ENCODE results near the gene MAPK11.

MAPK11 gene

GRCh38 chr22:50269970-50270665, at the start of gene MAPK11:
TSS of gene MAPK11 (minus strand) at chr22:50270380. CDS start at chr22:50270292, 88 bp downstream.
- TF ChIP-seq CTCF (IDR thresholded peaks at IDR 0.05; ENCODE audit: low read depth, low read length), result no peak
- DNase-seq (ENCODE audit: extremely low read depth, low read depth), result no peak

GRCh38 chr22:50319503-50319951, 49.3 kb upstream of the MAPK11 start:
- no peak for TF ChIP-seq CTCF (IDR thresholded peaks at IDR 0.05; ENCODE audit: low read depth, low read length)
- DNase-seq (ENCODE audit: extremely low read depth, low read depth), result no peak

GRCh38 chr22:50318698-50319411, 48.7 kb upstream of the MAPK11 start:
- TF ChIP-seq CTCF (IDR thresholded peaks at IDR 0.05; ENCODE audit: low read depth, low read length), result no peak
- DNase-seq (ENCODE audit: extremely low read depth, low read depth), result no peak

GRCh38 chr22:50318356-50318697, 48.1 kb upstream of the MAPK11 start:
- TF ChIP-seq CTCF (IDR thresholded peaks at IDR 0.05; ENCODE audit: low read depth, low read length), result no peak
- DNase-seq (ENCODE audit: extremely low read depth, low read depth), result no peak

GRCh38 chr22:50317674-50318073, 47.5 kb upstream of the MAPK11 start:
- TF ChIP-seq CTCF (IDR thresholded peaks at IDR 0.05; ENCODE audit: low read depth, low read length), result no peak
- DNase-seq (ENCODE audit: extremely low read depth, low read depth), result no peak

- no peak for TF ChIP-seq CTCF (IDR thresholded peaks at IDR 0.05; ENCODE audit: low read depth, low read length)
- DNase-seq (ENCODE audit: extremely low read depth, low read depth), result no peak
Measured at GRCh38 chr22:50317178-50317577, 47.0 kb upstream of the MAPK11 start.
